ENCODE data around the gene PGAP6.
"Not testable (repeated sequence)": the region's sequence is repeated elsewhere in the genome, so short reads cannot be mapped to it uniquely, and the experiment has no call there.

The PGAP6 gene

GRCh38 chr16:381012-381788 is 578 bp downstream of the PGAP6 start:
- H3K36me3 ChIP-seq (ENCODE audit: control insufficient read depth, insufficient read depth, low read length), result peaks cover 2% of the 10 kb centered on the region
- H3K4me3 ChIP-seq (replicated peaks; ENCODE audit: low read depth, low read length), result peak overlapping the region; percentile 84
- H3K27me3 ChIP-seq (replicated peaks; ENCODE audit: control insufficient read depth, insufficient read depth, low read length), result no peaks in the 10 kb centered on the region
- no peak for DNase-seq (ENCODE audit: extremely low read depth, insufficient read length)
- TF ChIP-seq CTCF (IDR thresholded peaks at IDR 0.05; ENCODE audit: insufficient read depth, low read length, poor library complexity, severe bottlenecking), result no peak

GRCh38 chr16:380762-381011 is 1.1 kb downstream of the PGAP6 start:
- Histone ChIP-seq H3K36me3 (ENCODE audit: control insufficient read depth, insufficient read depth, low read length) (peaks cover 4% of the 10 kb centered on the region), H3K27me3 (replicated peaks; ENCODE audit: control insufficient read depth, insufficient read depth, low read length) (no peaks in the 10 kb centered on the region), H3K4me3 (replicated peaks; ENCODE audit: low read depth, low read length) (peak overlapping the region; percentile 84)
- no peak for DNase-seq (ENCODE audit: extremely low read depth, insufficient read length)
- TF ChIP-seq CTCF (IDR thresholded peaks at IDR 0.05; ENCODE audit: insufficient read depth, low read length, poor library complexity, severe bottlenecking), result no peak

- H3K4me3 ChIP-seq (replicated peaks; ENCODE audit: low read depth, low read length), result peak overlapping the region; percentile 84
- no peak for DNase-seq (ENCODE audit: extremely low read depth, insufficient read length)
These were observed 1.6 kb downstream of the PGAP6 start for GRCh38 chr16:379961-380761.

GRCh38 chr16:379183-379960 is 2.4 kb downstream of the PGAP6 start:
- no peak overlapping the region for H3K4me3 ChIP-seq (replicated peaks; ENCODE audit: low read depth, low read length)
- no peak for TF ChIP-seq CTCF (IDR thresholded peaks at IDR 0.05; ENCODE audit: insufficient read depth, low read length, poor library complexity, severe bottlenecking)
- no peak for DNase-seq (ENCODE audit: extremely low read depth, insufficient read length)
- peaks cover 11% of the 10 kb centered on the region for H3K36me3 ChIP-seq (ENCODE audit: control insufficient read depth, insufficient read depth, low read length)
- H3K27me3 ChIP-seq (replicated peaks; ENCODE audit: control insufficient read depth, insufficient read depth, low read length), result no peaks in the 10 kb centered on the region

More at GRCh38 chr16:379961-380761, 1.6 kb downstream of the PGAP6 start:
- Histone ChIP-seq H3K27me3 (replicated peaks; ENCODE audit: control insufficient read depth, insufficient read depth, low read length) (no peaks in the 10 kb centered on the region), H3K36me3 (ENCODE audit: control insufficient read depth, insufficient read depth, low read length) (peaks cover 4% of the 10 kb centered on the region)
- TF ChIP-seq CTCF (IDR thresholded peaks at IDR 0.05; ENCODE audit: insufficient read depth, low read length, poor library complexity, severe bottlenecking), result no peak

- Histone ChIP-seq H3K36me3 (ENCODE audit: control insufficient read depth, insufficient read depth, low read length) (peaks cover 15% of the 10 kb centered on the region), H3K27me3 (replicated peaks; ENCODE audit: control insufficient read depth, insufficient read depth, low read length) (no peaks in the 10 kb centered on the region), H3K4me3 (replicated peaks; ENCODE audit: low read depth, low read length) (no peak overlapping the region)
- DNase-seq (ENCODE audit: extremely low read depth, insufficient read length), result no peak
- no peak for TF ChIP-seq CTCF (IDR thresholded peaks at IDR 0.05; ENCODE audit: insufficient read depth, low read length, poor library complexity, severe bottlenecking)
These were observed 3.0 kb downstream of the PGAP6 start for GRCh38 chr16:378821-379182.

GRCh38 chr16:378113-378820 is 3.5 kb downstream of the PGAP6 start:
- peaks cover 19% of the 10 kb centered on the region for H3K36me3 ChIP-seq (ENCODE audit: control insufficient read depth, insufficient read depth, low read length)

More at GRCh38 chr16:378113-378820, 3.5 kb downstream of the PGAP6 start:
- not testable (repeated sequence) for H3K27me3 ChIP-seq (replicated peaks; ENCODE audit: control insufficient read depth, insufficient read depth, low read length); H3K4me3 ChIP-seq (replicated peaks; ENCODE audit: low read depth, low read length); DNase-seq (ENCODE audit: extremely low read depth, insufficient read length)
